Activated naive CD4-positive, alpha-beta T cell treated with anti-CD3 and anti-CD28 coated beads, Interleukin-2, amount 50 U/mL, for 72 hours (primary cell): Measurements from ENCODE around the gene IGF2BP1. TPM values are rescaled to one million over a fixed set of nuclear protein-coding genes. Genes with fewer than 3 reads are reported as not detected.
"Not testable (repeated sequence)": the region's sequence is repeated elsewhere in the genome, so short reads cannot be mapped to it uniquely, and the experiment has no call there.

ENCODE experiments used
- ATAC-seq, 2 donors: fragments of 150-1000 bp; cut with Tn5 transposase; 2 replicates each; pipeline ENCODE4 v1.10.0; 2021; ENCODE audit warnings: mild to moderate bottlenecking in 2 of 2, moderate library complexity in 2 of 2
- DNase-seq, 2 donors: peaks; one replicate each; pipeline ENCODE4 v3.0.0; 2021 to 2022; ENCODE audit warnings: low spot score in 2 of 2
- H3K27ac Mint-ChIP-seq, 2 donors: one replicate each; pipeline ENCODE4 v1.8.0; 2022; ENCODE audit warnings: mild to moderate bottlenecking in 2 of 2, mixed read lengths in 2 of 2
- H3K36me3 Mint-ChIP-seq, 2 donors: one replicate each; pipeline ENCODE4 v1.8.0; 2022; ENCODE audit warnings: mixed read lengths in 2 of 2
- H3K9me3 Mint-ChIP-seq, 2 donors: one replicate each; pipeline ENCODE4 v1.8.0; 2022; ENCODE audit warnings: mixed read lengths in 2 of 2
- total RNA-seq, 2 donors: library from RNA; stranded (reverse); gene quantifications; one replicate each; pipeline ENCODE4 v1.2.3, GENCODE V29; 2022

The IGF2BP1 gene
- total RNA-seq, 2 donors from 2014 or later, result 0.49 TPM; not detected in 1

DNA sequence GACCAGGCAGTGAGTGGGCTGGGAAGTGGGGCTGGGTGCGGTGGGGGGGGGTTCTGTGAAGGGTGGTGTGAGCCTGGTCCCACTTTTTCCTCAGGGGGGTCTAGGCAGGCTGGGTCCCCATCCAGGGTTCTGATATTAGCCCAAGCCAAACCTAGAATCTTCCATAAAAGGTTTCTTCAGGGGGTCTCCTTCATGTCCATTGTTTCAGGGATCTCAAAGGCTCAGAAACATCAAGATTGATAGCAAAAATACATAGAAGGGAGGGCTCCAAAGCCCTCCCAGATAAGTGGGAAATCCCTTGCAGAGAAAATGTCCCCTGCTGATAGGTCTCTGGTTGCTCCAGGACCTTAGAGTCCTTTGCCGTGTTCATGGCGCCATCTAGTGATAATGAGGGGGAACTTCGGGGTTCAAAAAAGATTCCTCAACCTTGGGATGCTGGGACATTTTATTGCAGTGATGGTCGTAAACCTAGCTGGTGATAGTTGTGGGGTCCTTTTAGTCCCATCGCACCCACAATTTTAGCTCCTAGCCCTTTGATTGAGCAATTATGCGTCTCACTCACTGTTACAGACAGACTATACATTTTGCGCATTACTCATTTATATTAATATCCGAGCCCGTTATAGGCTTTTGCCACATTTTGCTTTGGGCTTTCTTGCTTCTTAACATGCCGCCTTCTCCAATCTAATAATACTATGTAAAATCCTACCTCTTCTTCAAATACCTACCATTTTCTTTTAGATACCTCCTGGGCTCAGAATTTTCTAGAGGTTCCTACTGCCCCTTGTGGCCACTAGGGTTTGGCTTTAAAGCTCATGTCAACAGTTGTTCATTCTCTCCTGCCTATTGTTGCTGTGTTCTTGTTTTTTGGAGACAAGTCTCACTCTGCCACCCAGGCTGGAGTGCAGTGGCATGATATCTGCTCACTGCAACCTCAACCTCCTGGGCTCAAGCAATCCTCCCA is 35.1 kb downstream of the IGF2BP1 start:
- Mint-ChIP-seq H3K9me3 (no peaks in the 10 kb centered on the region), H3K36me3 (no peaks in the 10 kb centered on the region), H3K27ac (no peak overlapping the region)
- DNase-seq (peak in 1 of 2 donors; percentile 55), ATAC-seq (peak; percentile 76 to 89)

DNA sequence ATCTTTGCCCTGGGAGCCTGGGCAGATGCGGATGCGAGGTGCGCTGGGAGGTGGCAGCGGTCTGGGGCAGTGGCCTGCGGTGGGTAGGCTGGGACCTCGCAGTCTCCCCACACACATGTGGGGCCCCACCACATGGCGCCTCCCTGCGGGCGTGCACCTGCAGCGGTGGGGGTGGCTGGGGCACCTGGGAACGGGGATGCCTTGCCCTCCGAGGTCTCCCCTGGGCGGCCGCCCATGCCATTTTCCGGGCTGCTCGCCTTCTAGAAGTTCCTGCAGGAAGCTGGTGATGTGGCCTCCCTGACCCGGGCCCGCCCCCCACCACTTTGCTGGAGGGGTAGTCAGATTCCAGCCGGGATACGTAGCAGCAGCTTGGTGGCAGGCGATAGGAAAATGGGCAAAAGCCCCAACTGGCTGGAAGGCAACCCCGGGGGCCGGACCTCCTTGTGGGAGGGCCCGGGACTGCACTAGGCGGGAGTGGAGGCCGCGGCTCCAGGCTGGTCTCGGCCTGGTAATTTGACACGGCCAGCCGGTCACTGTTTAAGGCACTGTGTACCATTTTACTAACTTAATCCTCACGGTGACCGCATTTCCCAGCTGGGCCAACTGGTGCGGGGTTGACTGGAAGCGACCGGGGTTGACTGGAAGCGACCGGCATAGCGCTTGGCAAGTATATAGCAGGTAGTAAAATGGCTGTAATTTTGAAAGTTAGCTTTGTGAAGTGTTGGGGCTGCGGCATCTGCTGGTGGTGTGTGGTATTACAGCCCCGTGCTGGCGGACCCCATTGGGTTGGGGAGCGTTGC is 38.5 kb downstream of the IGF2BP1 start:
- Mint-ChIP-seq H3K36me3 (no peaks in the 10 kb centered on the region), H3K9me3 (no peaks in the 10 kb centered on the region), H3K27ac (no peak overlapping the region)
- ATAC-seq (peak in 1 of 2 donors; percentile 37), DNase-seq (peak in 1 of 2 donors; percentile 40)

DNA sequence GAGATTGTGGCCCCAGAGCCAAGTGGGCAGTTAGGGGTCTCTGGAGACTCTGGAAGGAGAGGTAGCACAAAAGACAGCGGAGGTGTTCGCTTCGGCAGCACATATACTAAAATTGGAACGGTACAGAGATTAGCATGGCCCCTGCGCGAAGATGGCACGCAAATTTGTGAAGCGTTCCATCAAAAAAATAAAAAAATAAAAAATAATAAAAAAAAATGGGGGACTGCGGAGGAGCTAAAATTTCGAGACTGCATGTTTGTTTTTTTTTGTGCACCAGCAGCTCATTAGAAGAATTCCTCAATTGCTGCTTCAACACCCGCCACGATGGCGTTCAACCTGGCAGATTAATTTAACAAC is 39.1 kb downstream of the IGF2BP1 start:
- ATAC-seq, result no peak
- no peak overlapping the region for H3K27ac Mint-ChIP-seq
- no peaks in the 10 kb centered on the region for H3K36me3 Mint-ChIP-seq
- no peak for DNase-seq
- H3K9me3 Mint-ChIP-seq, result no peaks in the 10 kb centered on the region

DNA sequence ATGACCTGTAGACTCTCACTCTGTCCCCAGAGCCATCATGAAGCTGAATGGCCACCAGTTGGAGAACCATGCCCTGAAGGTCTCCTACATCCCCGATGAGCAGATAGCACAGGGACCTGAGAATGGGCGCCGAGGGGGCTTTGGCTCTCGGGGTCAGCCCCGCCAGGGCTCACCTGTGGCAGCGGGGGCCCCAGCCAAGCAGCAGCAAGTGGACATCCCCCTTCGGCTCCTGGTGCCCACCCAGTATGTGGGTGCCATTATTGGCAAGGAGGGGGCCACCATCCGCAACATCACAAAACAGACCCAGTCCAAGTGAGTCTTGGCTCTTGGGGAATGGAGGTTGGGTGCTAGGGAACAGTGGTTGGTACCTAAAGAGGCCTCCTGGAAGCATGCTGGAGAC is 41.0 kb downstream of the IGF2BP1 start:
- Mint-ChIP-seq H3K27ac (no peak overlapping the region), H3K36me3 (no peaks in the 10 kb centered on the region), H3K9me3 (no peaks in the 10 kb centered on the region)
- no peak for ATAC-seq
- DNase-seq, result no peak

DNA sequence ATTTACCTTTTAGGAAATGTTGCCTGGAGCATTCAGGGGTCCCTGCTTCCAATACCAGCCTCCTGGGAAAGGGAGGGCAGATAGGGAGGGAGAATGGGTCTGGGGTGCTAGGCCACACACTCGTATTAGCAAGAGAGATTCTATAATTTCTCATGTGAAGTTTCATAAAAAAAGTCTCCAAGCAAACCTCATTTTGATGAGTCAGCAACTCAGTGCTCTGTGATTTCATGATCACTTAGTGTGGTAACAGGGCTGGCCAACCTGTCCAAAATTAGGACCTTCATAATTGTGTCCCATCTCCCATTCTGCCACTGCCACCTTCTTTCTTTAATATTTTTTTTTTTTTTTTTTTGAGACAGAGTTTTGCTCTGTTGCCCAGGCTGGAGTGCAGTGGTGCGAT is 41.4 kb downstream of the IGF2BP1 start:
- DNase-seq (no peak), ATAC-seq (no peak)
- Mint-ChIP-seq H3K36me3 (no peaks in the 10 kb centered on the region), H3K9me3 (no peaks in the 10 kb centered on the region), H3K27ac (no peak overlapping the region)

DNA sequence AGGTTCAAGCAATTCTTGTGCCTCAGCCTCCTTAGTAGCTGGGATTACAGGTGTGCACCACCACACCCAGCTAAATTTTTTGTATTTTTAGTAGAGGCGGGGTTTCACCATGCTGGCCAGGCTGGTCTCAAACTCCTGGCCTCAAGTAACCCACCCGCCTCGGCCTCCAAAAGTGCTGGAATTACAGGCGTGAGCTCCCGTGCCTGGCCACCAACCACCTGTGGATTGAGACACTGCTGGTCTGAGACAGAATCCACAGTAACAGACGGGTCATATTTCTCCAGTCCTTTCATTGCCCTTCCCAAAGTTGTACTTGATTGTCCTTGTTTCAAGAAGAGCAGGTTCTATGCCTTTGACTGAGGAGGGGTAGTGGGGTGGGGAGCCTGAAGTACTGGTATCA is 42.3 kb downstream of the IGF2BP1 start:
- not testable (repeated sequence) for H3K27ac Mint-ChIP-seq, H3K9me3 Mint-ChIP-seq, DNase-seq, H3K36me3 Mint-ChIP-seq, ATAC-seq

DNA sequence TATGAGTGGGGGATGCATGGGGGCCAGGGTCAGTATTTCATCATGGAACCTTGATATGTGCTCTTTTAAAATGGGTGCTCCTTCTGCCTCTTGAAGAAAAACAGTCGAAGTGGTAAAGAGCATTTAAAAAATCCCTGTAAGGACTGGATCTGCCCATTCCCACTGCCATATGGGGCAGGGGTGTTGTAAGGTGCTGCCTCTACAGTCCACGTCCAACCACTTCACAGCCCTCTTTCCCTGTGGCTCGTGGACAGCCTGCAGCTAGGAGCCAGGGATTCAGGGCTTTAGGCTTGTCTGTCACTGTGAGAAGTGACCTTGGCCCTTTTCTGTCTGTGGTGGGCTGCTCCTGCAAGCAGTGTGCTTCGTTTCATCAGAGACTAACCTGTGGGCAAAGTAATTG is 44.3 kb downstream of the IGF2BP1 start:
- H3K36me3 Mint-ChIP-seq, result no peaks in the 10 kb centered on the region
- H3K27ac Mint-ChIP-seq, result no peak overlapping the region
- no peaks in the 10 kb centered on the region for H3K9me3 Mint-ChIP-seq
- ATAC-seq (no peak), DNase-seq (no peak)

DNA sequence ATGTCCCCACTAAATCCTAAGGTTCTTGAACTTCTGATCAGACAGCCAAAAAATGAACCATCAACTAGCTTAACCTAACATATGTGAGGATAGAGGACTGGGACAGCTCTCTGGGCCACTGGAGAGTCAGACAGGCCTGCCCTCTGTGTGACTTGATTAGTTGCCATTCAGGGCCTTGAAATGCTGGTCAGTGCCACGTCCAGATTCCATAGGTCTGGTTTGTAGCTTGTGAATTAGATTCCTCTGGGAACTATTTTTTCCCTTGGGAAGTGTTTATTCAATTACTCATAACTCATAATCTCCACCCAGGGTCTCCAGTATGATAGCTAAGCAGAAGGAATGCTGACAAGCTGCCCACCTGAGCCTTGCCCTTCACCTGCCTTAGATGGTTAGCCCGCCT is 48.2 kb downstream of the IGF2BP1 start:
- Mint-ChIP-seq H3K9me3 (no peaks in the 10 kb centered on the region), H3K36me3 (no peaks in the 10 kb centered on the region), H3K27ac (no peak overlapping the region)
- DNase-seq (no peak), ATAC-seq (no peak)

DNA sequence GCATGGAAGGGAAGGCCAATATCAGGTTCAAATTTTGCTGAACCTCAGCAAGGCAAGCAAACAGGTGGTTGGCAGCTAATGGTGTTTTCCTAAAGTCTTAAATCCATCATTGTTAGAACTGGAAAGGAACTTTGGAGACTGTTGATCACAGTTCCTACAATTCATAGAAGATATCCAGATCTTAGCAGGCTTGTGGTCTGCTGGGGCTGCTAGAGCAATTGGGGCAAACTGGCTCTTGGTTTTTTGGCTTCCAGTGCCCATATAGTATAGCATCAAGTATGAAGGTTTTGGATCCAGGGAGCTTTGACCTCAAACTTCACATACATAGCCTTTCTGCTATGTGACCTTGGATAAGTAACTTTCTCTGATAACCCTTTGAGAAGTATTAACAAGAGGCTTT is 49.7 kb downstream of the IGF2BP1 start:
- Mint-ChIP-seq H3K36me3 (no peaks in the 10 kb centered on the region), H3K27ac (no peak overlapping the region), H3K9me3 (no peaks in the 10 kb centered on the region)
- DNase-seq (no peak), ATAC-seq (no peak)

DNA sequence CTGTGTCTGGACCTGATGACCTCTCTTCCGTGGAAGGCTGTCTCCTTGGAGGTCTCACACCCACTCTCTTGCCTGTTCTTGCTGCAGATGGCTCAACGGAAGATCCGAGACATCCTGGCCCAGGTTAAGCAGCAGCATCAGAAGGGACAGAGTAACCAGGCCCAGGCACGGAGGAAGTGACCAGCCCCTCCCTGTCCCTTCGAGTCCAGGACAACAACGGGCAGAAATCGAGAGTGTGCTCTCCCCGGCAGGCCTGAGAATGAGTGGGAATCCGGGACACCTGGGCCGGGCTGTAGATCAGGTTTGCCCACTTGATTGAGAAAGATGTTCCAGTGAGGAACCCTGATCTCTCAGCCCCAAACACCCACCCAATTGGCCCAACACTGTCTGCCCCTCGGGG is 52.1 kb downstream of the IGF2BP1 start:
- Mint-ChIP-seq H3K27ac (no peak overlapping the region), H3K9me3 (no peaks in the 10 kb centered on the region), H3K36me3 (no peaks in the 10 kb centered on the region)
- ATAC-seq (no peak), DNase-seq (no peak)

DNA sequence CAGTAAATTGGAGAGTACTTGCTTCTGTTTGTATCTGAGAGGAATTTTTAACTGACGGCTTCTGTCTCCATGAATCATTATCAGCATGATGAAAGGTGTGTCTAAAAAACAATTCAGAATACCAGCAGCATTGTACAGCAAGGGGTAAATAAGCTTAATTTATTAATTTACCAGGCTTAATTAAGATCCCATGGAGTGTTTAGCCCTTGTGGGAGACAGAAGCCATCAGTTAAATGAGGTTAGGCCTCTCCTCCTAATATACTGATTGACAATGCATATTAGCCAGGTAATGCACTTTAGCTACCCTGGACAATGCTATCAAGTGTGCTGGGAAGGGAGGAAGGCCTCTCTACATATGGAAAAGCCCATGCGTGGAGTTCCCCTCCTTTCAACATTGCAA is 53.4 kb downstream of the IGF2BP1 start:
- DNase-seq, result no peak
- no peak overlapping the region for H3K27ac Mint-ChIP-seq
- no peaks in the 10 kb centered on the region for H3K9me3 Mint-ChIP-seq
- H3K36me3 Mint-ChIP-seq, result no peaks in the 10 kb centered on the region
- ATAC-seq, result no peak

DNA sequence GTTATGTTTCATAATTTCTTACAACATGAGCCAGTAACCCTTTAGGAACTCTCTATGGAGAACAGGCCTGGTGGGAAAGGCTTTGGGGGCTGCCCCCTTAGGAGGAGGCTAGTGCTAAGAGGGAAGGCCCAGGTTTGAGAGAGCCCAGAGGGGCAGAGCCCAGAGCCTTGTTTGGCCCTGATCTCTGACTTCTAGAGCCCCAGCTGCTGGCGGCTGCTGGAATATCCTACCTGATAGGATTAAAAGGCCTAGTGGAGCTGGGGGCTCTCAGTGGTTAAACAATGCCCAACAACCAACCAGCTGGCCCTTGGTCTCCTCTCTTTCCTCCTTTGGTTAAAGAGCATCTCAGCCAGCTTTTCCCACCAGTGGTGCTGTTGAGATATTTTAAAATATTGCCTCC is 54.1 kb downstream of the IGF2BP1 start:
- DNase-seq (no peak), ATAC-seq (no peak)
- no peaks in the 10 kb centered on the region for H3K9me3 Mint-ChIP-seq
- no peaks in the 10 kb centered on the region for H3K36me3 Mint-ChIP-seq
- H3K27ac Mint-ChIP-seq, result no peak overlapping the region

DNA sequence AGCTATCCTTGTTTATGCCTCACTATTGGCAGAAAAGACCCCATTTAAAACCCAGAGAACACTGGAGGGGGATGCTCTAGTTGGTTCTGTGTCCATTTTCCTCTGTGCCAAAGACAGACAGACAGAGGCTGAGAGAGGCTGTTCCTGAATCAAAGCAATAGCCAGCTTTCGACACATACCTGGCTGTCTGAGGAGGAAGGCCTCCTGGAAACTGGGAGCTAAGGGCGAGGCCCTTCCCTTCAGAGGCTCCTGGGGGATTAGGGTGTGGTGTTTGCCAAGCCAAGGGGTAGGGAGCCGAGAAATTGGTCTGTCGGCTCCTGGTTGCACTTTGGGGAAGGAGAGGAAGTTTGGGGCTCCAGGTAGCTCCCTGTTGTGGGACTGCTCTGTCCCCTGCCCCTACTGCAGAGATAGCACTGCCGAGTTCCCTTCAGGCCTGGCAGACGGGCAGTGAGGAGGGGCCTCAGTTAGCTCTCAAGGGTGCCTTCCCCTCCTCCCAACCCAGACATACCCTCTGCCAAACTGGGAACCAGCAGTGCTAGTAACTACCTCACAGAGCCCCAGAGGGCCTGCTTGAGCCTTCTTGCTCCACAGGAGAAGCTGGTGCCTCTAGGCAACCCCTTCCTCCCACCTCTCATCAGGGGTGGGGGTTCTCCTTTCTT is 56.1 kb downstream of the IGF2BP1 start:
- no peak for ATAC-seq

DNA sequence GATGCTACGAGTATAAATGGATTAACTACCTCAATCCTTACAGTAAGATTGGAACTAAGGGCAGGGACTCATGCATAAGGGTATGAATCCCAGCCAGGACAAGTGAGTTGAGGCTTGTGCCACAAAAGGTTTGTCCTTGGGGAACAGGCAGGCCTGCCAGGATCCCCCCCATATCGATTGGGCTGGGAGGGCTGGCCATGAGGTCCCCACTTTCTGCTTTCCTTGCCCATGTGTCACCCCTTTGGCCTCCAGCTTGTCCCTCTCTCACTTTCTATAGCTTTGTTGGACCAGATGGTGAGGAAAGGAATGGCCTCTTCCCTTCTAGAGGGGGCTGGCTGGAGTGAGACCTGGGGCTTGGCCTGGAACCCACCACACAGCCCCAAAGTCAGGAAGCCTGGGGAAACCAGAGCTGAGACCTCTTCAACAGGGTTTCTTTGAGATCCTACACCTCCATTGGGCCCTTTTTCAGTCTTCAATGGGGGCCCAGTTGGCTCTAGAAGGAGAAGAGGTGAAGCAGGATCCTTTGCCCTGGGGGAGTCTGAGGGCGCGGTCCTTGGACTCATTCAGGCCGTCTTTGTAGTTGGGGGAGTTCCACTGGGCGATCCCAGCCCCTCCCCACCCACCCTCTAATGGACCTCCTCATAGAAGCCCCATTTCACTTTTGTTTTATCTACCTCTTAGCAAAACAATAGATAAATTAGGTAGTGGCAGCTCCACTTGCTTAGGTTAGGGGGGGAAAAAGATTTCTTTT is 57.3 kb downstream of the IGF2BP1 start:
- Mint-ChIP-seq H3K27ac (no peak overlapping the region), H3K36me3 (no peaks in the 10 kb centered on the region), H3K9me3 (no peaks in the 10 kb centered on the region)
- ATAC-seq (no peak), DNase-seq (no peak)

More for the DNA sequence above, 56.1 kb downstream of the IGF2BP1 start:
- Mint-ChIP-seq H3K36me3 (no peaks in the 10 kb centered on the region), H3K9me3 (no peaks in the 10 kb centered on the region), H3K27ac (no peak overlapping the region)
- no peak for DNase-seq

DNA sequence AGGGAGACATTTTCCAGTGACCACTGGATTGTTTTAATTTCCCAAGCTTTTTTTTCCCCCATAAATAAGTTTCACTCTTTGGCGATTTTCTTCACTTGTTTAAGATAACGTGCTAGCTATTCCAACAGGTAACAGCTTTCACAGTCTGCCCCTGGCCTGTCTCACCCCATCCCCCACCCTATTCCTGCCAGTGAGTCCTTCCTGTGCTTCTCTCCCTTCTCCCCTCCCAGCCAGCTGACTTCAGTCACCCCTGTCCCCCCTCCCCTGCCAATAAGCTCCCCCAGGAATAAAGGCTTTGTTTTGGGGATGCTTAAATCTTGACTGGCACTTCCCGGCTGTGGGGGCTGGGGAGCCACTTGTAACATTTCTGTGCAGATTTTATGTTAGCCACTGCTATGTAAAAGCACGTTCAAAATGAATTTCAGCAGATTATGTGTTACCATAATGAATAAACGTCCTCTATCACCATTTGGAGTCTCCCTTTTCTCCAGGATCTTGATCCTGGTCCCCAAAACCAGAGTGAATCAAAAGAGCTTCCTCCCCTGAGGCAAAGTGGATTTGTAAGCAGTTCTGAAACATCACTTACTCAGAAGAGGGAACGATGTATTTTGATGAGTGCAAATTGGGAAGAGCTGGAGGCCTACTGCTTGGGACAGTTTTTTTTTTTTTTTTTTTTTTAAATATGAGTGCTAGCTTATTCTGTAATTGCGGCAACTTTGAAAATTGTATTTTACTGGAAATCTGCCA is 58.2 kb downstream of the IGF2BP1 start:
- no peaks in the 10 kb centered on the region for H3K36me3 Mint-ChIP-seq
- DNase-seq (no peak), ATAC-seq (no peak)
- no peak overlapping the region for H3K27ac Mint-ChIP-seq
- H3K9me3 Mint-ChIP-seq, result no peaks in the 10 kb centered on the region

DNA sequence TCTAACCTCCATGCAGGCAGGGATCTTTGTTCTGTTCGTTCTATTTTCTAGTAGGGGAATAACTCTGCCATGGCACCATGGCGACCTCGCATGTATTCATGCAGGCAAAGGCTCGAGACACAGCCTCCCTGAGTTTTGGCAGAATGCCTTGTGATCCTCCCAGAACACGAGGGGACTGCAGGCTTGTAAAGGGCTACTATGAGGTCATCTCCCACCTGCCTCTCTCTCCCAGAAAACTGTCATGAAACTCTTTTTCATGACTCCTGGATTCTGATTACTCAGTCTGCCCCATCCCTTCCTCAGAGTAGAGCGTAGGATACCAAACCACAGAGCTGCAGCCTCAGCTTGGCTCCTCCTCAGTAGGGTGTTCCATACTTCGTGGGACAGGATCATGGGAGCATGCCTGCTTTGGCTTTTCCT is 64.3 kb downstream of the IGF2BP1 start:
- Mint-ChIP-seq H3K36me3 (no peaks in the 10 kb centered on the region), H3K27ac (no peak overlapping the region), H3K9me3 (no peaks in the 10 kb centered on the region)
- DNase-seq, result no peak
- no peak for ATAC-seq
